Fibroblast of pulmonary artery (primary cell): Measurements from ENCODE around the gene TRA2B.

Experiments
- DNase-seq: peaks from one replicate; pipeline ENCODE4 v3.0.0-alpha.2; 2010; ENCODE audit warnings: low read depth
- H3K4me3 ChIP-seq: replicated peaks from 2 replicates; pipeline ENCODE4 v1.5.1; 2011; ENCODE audit warnings: low read depth, mild to moderate bottlenecking, control low read depth, low read length, moderate library complexity
- TF ChIP-seq, protein P1 (sequence below): IDR thresholded peaks from 2 replicates; pipeline ENCODE4 v1.5.1; 2011; ENCODE audit warnings: mild to moderate bottlenecking, control low read depth, low read length, inconsistent platforms; ENCODE audit errors: missing control alignments

The TRA2B gene

DNA sequence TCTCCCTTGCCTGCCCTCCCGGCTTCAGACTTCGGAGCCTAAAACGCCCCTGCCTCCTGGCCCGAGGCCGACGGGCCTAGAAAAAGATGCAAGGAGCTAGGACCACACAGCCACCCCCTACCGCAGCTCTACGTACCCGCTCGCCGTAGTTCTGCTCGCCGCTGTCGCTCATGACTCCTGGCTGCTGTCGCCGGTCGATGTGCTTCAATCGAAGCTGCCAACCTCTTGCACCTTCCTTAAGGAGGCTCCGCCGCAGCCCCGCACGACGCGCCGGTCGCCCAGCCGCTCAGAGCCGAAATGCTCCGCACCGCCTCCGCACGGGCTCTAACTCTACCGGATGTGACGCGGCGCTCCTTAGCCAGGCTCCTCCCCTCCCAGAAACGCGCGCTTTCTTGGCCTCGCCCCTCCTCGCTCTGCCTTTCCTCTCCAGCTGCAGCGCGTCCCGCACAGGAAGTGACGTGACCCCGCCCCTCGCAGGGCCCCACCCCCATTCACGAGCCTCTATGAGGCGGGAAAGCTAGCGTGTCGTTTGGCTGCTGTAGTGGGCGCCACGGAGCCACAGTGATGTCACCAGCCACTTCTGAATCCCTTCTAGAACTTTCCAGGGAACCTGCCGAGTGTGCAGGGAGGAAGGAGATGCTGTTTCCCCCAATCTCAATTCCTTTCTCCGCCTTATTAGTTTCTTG is at the start of gene TRA2B:
Gene TRA2B, minus strand, starts transcription at position 326 of the 686 bp plus-strand sequence. Its CDS starts 154 bp downstream, at position 172.
- TF ChIP-seq, protein P1, sequence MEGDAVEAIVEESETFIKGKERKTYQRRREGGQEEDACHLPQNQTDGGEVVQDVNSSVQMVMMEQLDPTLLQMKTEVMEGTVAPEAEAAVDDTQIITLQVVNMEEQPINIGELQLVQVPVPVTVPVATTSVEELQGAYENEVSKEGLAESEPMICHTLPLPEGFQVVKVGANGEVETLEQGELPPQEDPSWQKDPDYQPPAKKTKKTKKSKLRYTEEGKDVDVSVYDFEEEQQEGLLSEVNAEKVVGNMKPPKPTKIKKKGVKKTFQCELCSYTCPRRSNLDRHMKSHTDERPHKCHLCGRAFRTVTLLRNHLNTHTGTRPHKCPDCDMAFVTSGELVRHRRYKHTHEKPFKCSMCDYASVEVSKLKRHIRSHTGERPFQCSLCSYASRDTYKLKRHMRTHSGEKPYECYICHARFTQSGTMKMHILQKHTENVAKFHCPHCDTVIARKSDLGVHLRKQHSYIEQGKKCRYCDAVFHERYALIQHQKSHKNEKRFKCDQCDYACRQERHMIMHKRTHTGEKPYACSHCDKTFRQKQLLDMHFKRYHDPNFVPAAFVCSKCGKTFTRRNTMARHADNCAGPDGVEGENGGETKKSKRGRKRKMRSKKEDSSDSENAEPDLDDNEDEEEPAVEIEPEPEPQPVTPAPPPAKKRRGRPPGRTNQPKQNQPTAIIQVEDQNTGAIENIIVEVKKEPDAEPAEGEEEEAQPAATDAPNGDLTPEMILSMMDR, result peak; percentile 26
- DNase-seq, result peak; percentile 98
- H3K4me3 ChIP-seq, result peak within 1 kb of the TSS; percentile 100

DNA sequence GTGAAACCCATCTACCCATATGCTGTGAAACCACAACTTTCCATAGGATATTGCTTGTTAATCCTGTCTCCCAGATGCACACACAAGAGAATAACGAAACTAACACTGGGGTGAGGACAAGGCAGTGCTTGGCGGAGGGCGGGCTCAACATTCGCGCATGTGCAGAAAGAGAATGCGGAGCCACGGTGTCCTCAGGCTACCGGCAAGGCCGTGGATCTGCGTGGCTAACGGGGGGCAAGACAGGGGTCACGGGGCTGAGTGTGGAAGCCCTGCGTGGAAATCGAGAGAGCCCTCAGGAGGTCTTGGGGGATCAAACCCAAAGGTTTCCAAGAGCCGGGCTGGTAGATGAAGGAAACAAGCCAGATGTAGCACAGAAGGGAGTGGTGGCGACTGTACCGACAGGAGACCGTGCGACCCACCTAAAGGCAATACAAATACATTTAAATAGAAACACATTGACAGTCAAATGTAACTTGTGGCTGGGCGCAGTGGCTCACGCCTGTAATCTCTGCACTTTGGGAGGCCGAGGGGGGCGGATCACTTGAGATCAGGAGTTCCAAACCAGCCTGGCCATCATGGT is 48.5 kb upstream of the TRA2B start:
- TF ChIP-seq, protein P1, result no peak
- no peak for DNase-seq
- H3K4me3 ChIP-seq, result no peak overlapping the region

DNA sequence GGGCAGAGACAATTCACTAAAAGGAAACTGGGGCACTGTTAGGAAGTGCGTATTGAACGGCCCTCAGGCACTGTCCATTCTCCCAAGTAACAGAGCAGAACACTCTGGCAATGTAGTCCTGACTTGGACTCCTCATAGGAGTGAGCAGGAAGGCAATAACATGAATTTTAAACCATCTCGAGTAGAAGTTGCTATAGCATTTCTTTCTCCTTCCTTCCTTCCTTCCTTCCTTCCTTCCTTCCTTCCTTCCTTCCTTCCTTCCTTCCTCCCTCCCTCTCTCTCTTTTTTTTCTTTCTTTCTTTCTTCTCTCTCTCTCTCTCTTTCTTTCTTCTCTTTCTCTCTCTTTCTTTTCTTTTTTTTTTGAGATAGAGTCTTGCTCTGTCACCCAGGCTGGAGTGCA is 46.4 kb upstream of the TRA2B start:
- DNase-seq, result no peak
- TF ChIP-seq, protein P1, result no peak
- H3K4me3 ChIP-seq, result no peak overlapping the region

DNA sequence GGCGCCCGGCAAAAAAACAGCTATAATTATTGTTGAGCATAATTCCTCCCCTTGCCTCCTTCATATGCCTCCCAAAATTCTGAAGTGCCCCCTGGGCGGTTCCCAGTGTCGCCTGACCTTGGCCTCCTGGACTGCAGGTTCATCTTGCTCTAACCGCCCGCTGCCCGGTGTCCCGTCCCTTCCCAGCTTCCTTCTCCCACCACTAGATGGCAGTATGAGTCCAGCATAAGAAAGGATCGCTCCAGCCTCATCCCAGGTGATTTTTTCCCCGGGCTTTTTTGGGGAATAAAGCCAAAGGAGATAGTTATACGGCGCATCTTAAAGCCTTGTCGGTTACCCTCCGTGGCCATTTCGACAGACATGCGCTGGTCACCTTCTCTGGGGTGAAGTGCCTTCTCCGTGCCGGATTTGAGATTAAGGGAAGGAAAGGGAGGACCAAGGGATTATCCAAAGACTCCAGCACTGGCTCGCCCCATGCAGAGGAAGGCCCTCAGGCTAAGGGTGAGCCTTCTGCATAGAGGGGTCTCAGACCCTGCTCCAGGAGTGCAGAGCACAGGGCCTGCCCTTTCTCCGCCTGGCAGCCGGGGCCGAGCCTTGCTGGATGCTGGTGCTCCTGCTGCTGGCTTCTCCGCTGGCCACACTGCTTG is 45.8 kb upstream of the TRA2B start:
- DNase-seq, result peak; percentile 74
- TF ChIP-seq, protein P1, result peak; percentile 91
- no peak overlapping the region for H3K4me3 ChIP-seq

DNA sequence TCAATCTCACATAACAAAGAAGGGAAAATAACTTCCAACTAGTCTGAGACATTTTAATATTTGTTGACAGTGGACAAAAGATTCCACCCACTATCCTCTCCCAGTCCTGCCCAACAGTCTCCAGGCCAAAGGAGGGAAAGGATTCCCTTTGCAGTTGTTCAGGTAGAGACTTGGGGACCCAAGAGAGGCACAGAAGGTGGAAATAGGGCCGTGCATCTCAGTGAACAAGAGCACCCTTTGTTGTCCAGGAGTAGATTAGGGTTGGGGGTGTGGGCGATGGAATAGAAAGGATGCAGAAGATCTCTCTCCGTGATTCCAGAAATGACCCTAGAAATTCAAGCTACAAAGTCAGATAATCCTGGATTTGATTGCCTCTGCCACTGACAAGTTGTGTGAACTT is 44.8 kb upstream of the TRA2B start:
- TF ChIP-seq, protein P1, result no peak
- DNase-seq, result no peak
- no peak overlapping the region for H3K4me3 ChIP-seq

DNA sequence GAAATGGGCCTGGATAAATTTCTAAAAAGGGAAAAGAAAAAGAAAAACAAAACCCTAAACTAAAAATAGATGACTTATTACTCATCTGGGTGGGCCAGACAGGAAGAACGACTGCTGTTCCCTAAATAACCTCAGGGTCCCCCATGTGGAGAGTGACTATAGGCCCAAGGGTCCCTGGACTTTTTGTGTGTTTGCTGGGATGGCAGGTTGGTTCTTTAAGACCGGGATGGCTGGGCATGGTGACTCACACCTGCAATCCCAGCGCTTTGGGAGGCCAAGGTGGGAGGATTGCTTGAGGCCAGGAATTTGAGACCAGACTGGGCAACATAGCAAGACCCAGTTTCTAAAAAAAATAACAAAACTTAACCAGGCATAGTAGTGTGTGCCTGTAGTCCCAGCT is 43.8 kb upstream of the TRA2B start:
- no peak overlapping the region for H3K4me3 ChIP-seq
- DNase-seq, result no peak
- TF ChIP-seq, protein P1, result no peak

DNA sequence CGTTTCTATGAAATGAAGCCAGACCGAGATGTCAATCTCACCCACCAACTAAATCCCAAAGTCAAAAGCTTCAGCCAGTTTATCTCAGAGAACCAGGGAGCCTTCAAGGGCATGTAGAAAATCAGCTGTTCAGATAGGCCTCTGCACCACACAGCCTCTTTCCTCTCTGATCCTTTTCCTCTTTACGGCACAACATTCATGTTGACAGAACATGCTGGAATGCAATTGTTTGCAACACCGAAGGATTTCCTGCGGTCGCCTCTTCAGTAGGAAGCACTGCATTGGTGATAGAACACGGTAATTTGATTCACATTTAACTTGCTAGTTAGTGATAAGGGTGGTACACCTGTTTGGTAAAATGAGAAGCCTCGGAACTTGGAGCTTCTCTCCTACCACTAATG is 41.9 kb upstream of the TRA2B start:
- no peak for DNase-seq
- H3K4me3 ChIP-seq, result no peak overlapping the region
- TF ChIP-seq, protein P1, result no peak
